NT2/D1 (cell line): ENCODE results near the gene MYBPC1.

ENCODE experiments used
- YY1 ChIP-seq: IDR thresholded peaks from 2 replicates; pipeline ENCODE4 v1.6.1; 2011; ENCODE audit not compliant: insufficient read length, insufficient read depth
- ZNF274 ChIP-seq: IDR thresholded peaks from 2 replicates; pipeline ENCODE4 v1.6.1; 2011; ENCODE audit warnings: mild to moderate bottlenecking, low read depth, low read length

DNA sequence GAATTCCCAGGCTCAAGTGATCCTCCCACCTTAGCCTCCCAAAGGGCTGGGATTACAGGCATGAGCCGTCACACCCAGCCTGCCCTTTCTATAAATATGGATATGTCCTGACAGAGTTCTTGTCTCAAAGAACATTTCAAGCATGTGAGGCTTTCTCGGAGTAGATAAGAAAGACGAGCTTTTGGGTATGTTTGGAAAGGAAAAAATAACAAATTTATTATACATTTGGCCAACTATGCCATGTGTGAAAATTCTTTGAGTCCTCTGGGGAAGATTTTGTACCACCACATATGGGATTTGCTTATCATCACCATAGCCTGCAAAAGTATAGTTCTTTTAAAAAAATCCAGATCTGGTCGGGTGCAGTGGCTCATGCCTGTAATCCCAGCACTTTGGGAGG lies 23.7 kb upstream of the MYBPC1 start:
- TF ChIP-seq ZNF274 = no peak
- TF ChIP-seq YY1 = no peak
